HCT116 (cell line): Measurements from ENCODE around the gene KRT85. TPM values are rescaled to one million over a fixed set of nuclear protein-coding genes. Genes with fewer than 3 reads are reported as not detected.

Source experiments
- ATAC-seq: fragments of 200-7000 bp; cut with Tn5 transposase; 2 replicates; pipeline ENCODE4 v1.9.1; 2020; ENCODE audit warnings: mild to moderate bottlenecking, moderate library complexity
- BruUV-seq: library from RNA; stranded (reverse); fragments of 400-500 nt; replicated peaks from 2 replicates; lab custom pipeline; 2021; lab: Mats Ljungman, UMichigan
- CTCF ChIA-PET: fragments of 300-600 bp; sonication (Branson Sonifier 250); formaldehyde crosslinking; loops from one replicate; lab custom pipeline; 2021; ENCODE audit warnings: antibody characterized with exemption; lab: Charles Lee
- POLR2A ChIA-PET: fragments of 300-600, 350-600 bp; sonication (Branson Sonifier 250); formaldehyde crosslinking; loops from one replicate; lab custom pipeline; 2021; ENCODE audit warnings: antibody characterized with exemption; lab: Charles Lee
- RAD21 ChIA-PET, 2 experiments: fragments of 300-600 bp; sonication (Branson Sonifier 250); formaldehyde crosslinking; loops; one replicate each; lab custom pipeline; 2023; ENCODE audit warnings: low total read pairs in 2 of 2; ENCODE audit not compliant: uncharacterized antibody in 2 of 2, unreplicated experiment in 2 of 2, low non-redundant PET in 1 of 2; lab: Charles Lee
- DNase-seq: peaks from one replicate; pipeline ENCODE4 v3.0.0-alpha.2; 2010; ENCODE audit warnings: low read depth, low spot score
- H2AFZ ChIP-seq: fragments of 200-600 bp; shearing (Covaris generic), sonication (generic); 2 replicates; pipeline ENCODE4 v1.6.1; 2017; ENCODE audit warnings: low read depth, mixed run types, mixed read lengths, antibody characterized with exemption, low read length; ENCODE audit not compliant: poor library complexity, severe bottlenecking
- H3K27ac ChIP-seq: 2 replicates; pipeline ENCODE4 v1.5.1; 2012; ENCODE audit warnings: low read depth, low read length
- H3K27me3 ChIP-seq: fragments of 200-600 bp; sonication (generic); 2 replicates; pipeline ENCODE4 v1.6.1; 2016; ENCODE audit warnings: mixed run types, low read length, mixed read lengths; ENCODE audit not compliant: insufficient read depth
- H3K36me3 ChIP-seq, 2 experiments: fragments of 200-500 bp in 1 of 2; fragments of 200-600 bp in 1 of 2; sonication (Bioruptor generic) in 1 of 2; sonication (generic) in 1 of 2; 2 replicates each; pipeline versions ENCODE4 v1.5.1 to v1.6.1; 2014 to 2016; ENCODE audit warnings: low read length in 2 of 2, inconsistent platforms in 1 of 2, mixed read lengths in 1 of 2, mixed run types in 1 of 2; ENCODE audit not compliant: insufficient read depth in 2 of 2, control insufficient read depth in 1 of 2
- H3K4me1 ChIP-seq, 2 experiments: fragments of 200-600 bp in 1 of 2; sonication (generic) in 1 of 2; 2 replicates each; pipeline versions ENCODE4 v1.5.1 to v1.6.1; 2012 to 2017; ENCODE audit warnings: low read length in 2 of 2, inconsistent platforms in 1 of 2, mild to moderate bottlenecking in 1 of 2, mixed read lengths in 1 of 2, mixed run types in 1 of 2, moderate library complexity in 1 of 2; ENCODE audit not compliant: insufficient read depth in 2 of 2, control insufficient read depth in 1 of 2
- H3K4me2 ChIP-seq: fragments of 200-600 bp; sonication (generic); 2 replicates; pipeline ENCODE4 v1.6.1; 2017; ENCODE audit warnings: mixed run types, low read length, mixed read lengths
- H3K4me3 ChIP-seq, 2 experiments: fragments of 200-600 bp in 1 of 2; sonication (generic) in 1 of 2; replicated peaks in 1 of 2; 2 replicates each; pipeline ENCODE4 v1.5.1; 2011 to 2016; ENCODE audit warnings: low read length in 2 of 2, control low read depth in 1 of 2, low read depth in 1 of 2, mild to moderate bottlenecking in 1 of 2, mixed read lengths in 1 of 2, mixed run types in 1 of 2
- H3K79me2 ChIP-seq: fragments of 200-600 bp; sonication (generic); 2 replicates; pipeline ENCODE4 v1.6.1; 2017; ENCODE audit warnings: mild to moderate bottlenecking, mixed run types, low read length, moderate library complexity, mixed read lengths; ENCODE audit not compliant: insufficient read depth
- H3K9ac ChIP-seq: fragments of 200-600 bp; sonication (generic); 2 replicates; pipeline ENCODE4 v1.6.1; 2016; ENCODE audit warnings: low read length, mixed read lengths
- H3K9me2 ChIP-seq: fragments of 200-600 bp; sonication (generic), shearing (Covaris generic); 2 replicates; pipeline ENCODE4 v1.6.1; 2017; ENCODE audit warnings: mixed run types, mild to moderate bottlenecking, moderate library complexity; ENCODE audit not compliant: insufficient read depth
- H3K9me3 ChIP-seq, 2 experiments: fragments of 200-500 bp in 1 of 2; fragments of 200-600 bp in 1 of 2; sonication (Bioruptor generic) in 1 of 2; sonication (generic) in 1 of 2; 2 replicates each; pipeline ENCODE4 v1.6.1; 2014 to 2017; ENCODE audit warnings: low read length in 2 of 2, mixed read lengths in 2 of 2, inconsistent platforms in 1 of 2, low read depth in 1 of 2, mild to moderate bottlenecking in 1 of 2, mixed run types in 1 of 2, moderate library complexity in 1 of 2; ENCODE audit not compliant: control insufficient read depth in 1 of 2, insufficient read depth in 1 of 2
- H4K20me1 ChIP-seq: fragments of 200-600 bp; sonication (generic), shearing (Covaris generic); 2 replicates; pipeline ENCODE4 v1.6.1; 2017; ENCODE audit warnings: mixed run types, mild to moderate bottlenecking, moderate library complexity; ENCODE audit not compliant: insufficient read depth
- ATF3 ChIP-seq: IDR thresholded peaks from 2 replicates; pipeline ENCODE4 v1.6.1; 2012
- CBX3 ChIP-seq: IDR thresholded peaks from 2 replicates; pipeline ENCODE4 v1.6.1; 2012; ENCODE audit warnings: low read depth
- CEBPB ChIP-seq: IDR thresholded peaks from 2 replicates; pipeline ENCODE4 v1.6.1; 2012; ENCODE audit warnings: low read depth
- CTCF ChIP-seq, 3 experiments: fragments of 200-600 bp in 1 of 3; sonication (generic) in 1 of 3; IDR thresholded peaks in 2 of 3; conservative IDR thresholded peaks in 1 of 3; 2 replicates each; pipeline ENCODE4 v1.5.1; 2012 to 2017; ENCODE audit warnings: low read depth in 2 of 3, low read length in 2 of 3, antibody characterized with exemption in 1 of 3, borderline replicate concordance in 1 of 3, control low read depth in 1 of 3, mild to moderate bottlenecking in 1 of 3, mixed read lengths in 1 of 3, mixed run types in 1 of 3, moderate library complexity in 1 of 3; ENCODE audit not compliant: insufficient read depth in 1 of 3
- EGR1 ChIP-seq: IDR thresholded peaks from 2 replicates; pipeline ENCODE4 v1.6.1; 2012; ENCODE audit warnings: low read depth
- EZH2 ChIP-seq: fragments of 200-600 bp; sonication (generic); IDR thresholded peaks from 2 replicates; pipeline ENCODE4 v1.6.1; 2017; ENCODE audit warnings: antibody characterized with exemption, mixed run types
- EZH2phosphoT487 ChIP-seq: fragments of 200-600 bp; IDR thresholded peaks from 2 replicates; pipeline ENCODE4 v1.6.1; 2018; ENCODE audit warnings: antibody characterized with exemption, borderline replicate concordance
- FOSL1 ChIP-seq: IDR thresholded peaks from 2 replicates; pipeline ENCODE4 v1.6.1; 2012; ENCODE audit warnings: low read depth
- JUND ChIP-seq: IDR thresholded peaks from 2 replicates; pipeline ENCODE4 v1.6.1; 2012
- MAX ChIP-seq: IDR thresholded peaks from 2 replicates; pipeline ENCODE4 v1.6.1; 2012
- POLR2A ChIP-seq: IDR thresholded peaks from 2 replicates; pipeline ENCODE4 v1.7.0; 2011; ENCODE audit warnings: borderline replicate concordance; ENCODE audit not compliant: insufficient read depth, insufficient read length; ENCODE audit errors: extremely low read depth
- POLR2AphosphoS5 ChIP-seq: IDR thresholded peaks from 2 replicates; pipeline ENCODE4 v1.6.1; 2011; ENCODE audit warnings: mild to moderate bottlenecking, low read depth, low read length, moderate library complexity
- RAD21 ChIP-seq: IDR thresholded peaks from 2 replicates; pipeline ENCODE4 v1.6.1; 2012; ENCODE audit warnings: low read depth, mild to moderate bottlenecking
- REST ChIP-seq: IDR thresholded peaks from 2 replicates; pipeline ENCODE4 v1.6.1; 2012; ENCODE audit warnings: low read depth
- SP1 ChIP-seq: IDR thresholded peaks from 2 replicates; pipeline ENCODE4 v1.6.1; 2012; ENCODE audit warnings: low read depth
- SRF ChIP-seq: IDR thresholded peaks from 2 replicates; pipeline ENCODE4 v1.6.1; 2012; ENCODE audit warnings: low read depth
- YY1 ChIP-seq: IDR thresholded peaks from 2 replicates; pipeline ENCODE4 v1.6.1; 2011; ENCODE audit warnings: low read length, low read depth, moderate library complexity, mild to moderate bottlenecking; ENCODE audit not compliant: insufficient replicate concordance; ENCODE audit errors: extremely low read depth
- ZBTB33 ChIP-seq: IDR thresholded peaks from 2 replicates; pipeline ENCODE4 v1.6.1; 2011; ENCODE audit warnings: mild to moderate bottlenecking, low read length, moderate library complexity; ENCODE audit not compliant: insufficient replicate concordance; ENCODE audit errors: extremely low read depth
- ZFX ChIP-seq: fragments of 450-650 bp; IDR thresholded peaks from 2 replicates; pipeline ENCODE4 v1.6.1; 2017
- ZNF274 ChIP-seq: fragments of 200-500 bp; sonication (Bioruptor generic); IDR thresholded peaks from 2 replicates; pipeline ENCODE4 v1.6.1; 2014; ENCODE audit warnings: mild to moderate bottlenecking, low read depth, low read length, inconsistent platforms
- intact Hi-C: fragments of 100-400 bp; cut with micrococcal nuclease; formaldehyde crosslinking; loops from 2 replicates; pipeline ENCODE4 v1.10.0; 2022
- total RNA-seq: library from RNA; stranded (reverse); gene quantifications from one replicate; pipeline ENCODE4 v1.2.1, GENCODE V29; 2021; ENCODE audit not compliant: unreplicated experiment

The KRT85 gene
- total RNA-seq, 1 experiment from 2014 or later = not detected

- Histone ChIP-seq H3K79me2 (no peaks in the 10 kb centered on the region), H3K4me1 (peaks cover 5 to 18% of the 10 kb centered on the region in 2 experiments; a peak in 3 of 4 replicates), H3K4me3 (no peak overlapping the region), H3K4me2 (no peak overlapping the region), H3K27ac (no peak overlapping the region), H3K9ac (no peak overlapping the region), H3K27me3 (no peaks in the 10 kb centered on the region), H4K20me1 (no peaks in the 10 kb centered on the region), H2AFZ (no peak overlapping the region), H3K9me2 (no peaks in the 10 kb centered on the region), H3K36me3 (no peaks in the 10 kb centered on the region), H3K9me3 (no peaks in the 10 kb centered on the region)
- POLR2A ChIA-PET = no interaction called here
- DNase-seq (no peak), ATAC-seq (no peak)
- TF ChIP-seq CEBPB = no peak
- no peak for TF ChIP-seq EGR1
- TF ChIP-seq MAX = no peak
- TF ChIP-seq EZH2 = no peak
- TF ChIP-seq ZFX = no peak
- no peak for TF ChIP-seq CBX3
- TF ChIP-seq ATF3 = no peak
- no peak for TF ChIP-seq RAD21
- TF ChIP-seq CTCF (IDR thresholded peaks at IDR 0.05 in 2 of 3, conservative IDR thresholded peaks at IDR 0.05 in 1 of 3; ENCODE audit: borderline replicate concordance in 1 of 3, insufficient read depth in 1 of 3, low read depth in 2 of 3, low read length in 2 of 3) = no peak
- TF ChIP-seq JUND = no peak
- no peak for TF ChIP-seq SP1
- TF ChIP-seq ZBTB33 = no peak
- TF ChIP-seq ZNF274 = no peak
- no peak for TF ChIP-seq FOSL1
- no peak for TF ChIP-seq REST
- TF ChIP-seq SRF = no peak
- no peak for TF ChIP-seq POLR2AphosphoS5
- TF ChIP-seq POLR2A = no peak
- no peak for TF ChIP-seq YY1
- no peak for TF ChIP-seq EZH2phosphoT487
- RAD21 ChIA-PET = no interaction called here
- CTCF ChIA-PET = interaction anchor here (1.3 kb wide), 1 partner anchor 14 kb away, joined by 6 read pairs; no protein-coding TSS in a partner anchor
- intact Hi-C loops = no loop called here
- no TSS peak for BruUV-seq
These were observed 53.8 kb downstream of the KRT85 start for GRCh38 chr12:52313461-52313860.
